Stomach (tissue), 4 donors: Measurements from ENCODE around the gene ACAT2.

Source experiments
- POLR2A ChIP-seq, 4 donors: fragments of 450-650 bp; IDR thresholded peaks; one replicate each; pipeline ENCODE4 v1.6.1; 2016; ENCODE audit warnings: antibody characterized with exemption in 4 of 4, control low read depth in 2 of 4, mild to moderate bottlenecking in 1 of 4, moderate library complexity in 1 of 4
- TF ChIP-seq, protein P1 (sequence below), 7 experiments: fragments of 450-650 bp in 4 of 7; fragments of 200-600 bp in 3 of 7; sonication (generic) in 3 of 7; IDR thresholded peaks; one replicate each; pipeline ENCODE4 v1.5.1; 2016 to 2019; ENCODE audit warnings: antibody characterized with exemption in 7 of 7, control low read depth in 2 of 7, mild to moderate bottlenecking in 1 of 7

DNA sequence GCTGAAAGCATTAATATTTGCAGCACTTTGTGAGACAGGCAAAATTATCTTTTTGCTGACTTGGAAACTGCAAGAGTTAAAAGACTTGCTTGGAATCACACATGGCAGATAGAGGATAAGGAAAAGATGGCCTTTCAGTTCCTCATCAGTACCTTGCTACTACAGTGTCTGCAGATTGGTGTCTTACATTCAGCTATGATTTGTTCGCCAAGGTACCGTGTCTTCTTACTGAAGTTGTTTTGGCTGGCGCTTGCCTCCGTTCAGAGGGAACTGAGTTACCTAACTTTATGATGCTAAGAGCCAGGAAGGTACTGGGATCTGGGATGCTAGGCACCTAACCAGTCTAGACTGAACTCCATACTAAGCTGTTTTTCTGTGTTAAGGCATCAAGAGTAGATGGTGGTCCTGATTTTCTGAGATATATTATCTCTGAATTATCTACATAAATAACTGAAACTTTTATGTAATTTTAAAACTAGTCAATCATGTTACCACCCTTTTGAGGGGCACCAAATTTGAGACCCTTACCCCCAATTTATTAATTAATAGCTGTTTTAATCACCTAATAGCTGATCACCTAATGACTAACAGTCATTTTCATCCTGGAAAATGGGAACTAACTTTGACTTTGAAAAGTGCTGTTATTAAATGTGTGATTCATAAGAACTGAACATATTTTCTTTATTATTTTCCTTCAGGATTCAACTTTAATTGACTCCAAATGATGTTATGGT lies 32.1 kb upstream of the ACAT2 start:
- no peak for TF ChIP-seq POLR2A (IDR thresholded peaks at IDR 0.05)
- TF ChIP-seq, protein P1, sequence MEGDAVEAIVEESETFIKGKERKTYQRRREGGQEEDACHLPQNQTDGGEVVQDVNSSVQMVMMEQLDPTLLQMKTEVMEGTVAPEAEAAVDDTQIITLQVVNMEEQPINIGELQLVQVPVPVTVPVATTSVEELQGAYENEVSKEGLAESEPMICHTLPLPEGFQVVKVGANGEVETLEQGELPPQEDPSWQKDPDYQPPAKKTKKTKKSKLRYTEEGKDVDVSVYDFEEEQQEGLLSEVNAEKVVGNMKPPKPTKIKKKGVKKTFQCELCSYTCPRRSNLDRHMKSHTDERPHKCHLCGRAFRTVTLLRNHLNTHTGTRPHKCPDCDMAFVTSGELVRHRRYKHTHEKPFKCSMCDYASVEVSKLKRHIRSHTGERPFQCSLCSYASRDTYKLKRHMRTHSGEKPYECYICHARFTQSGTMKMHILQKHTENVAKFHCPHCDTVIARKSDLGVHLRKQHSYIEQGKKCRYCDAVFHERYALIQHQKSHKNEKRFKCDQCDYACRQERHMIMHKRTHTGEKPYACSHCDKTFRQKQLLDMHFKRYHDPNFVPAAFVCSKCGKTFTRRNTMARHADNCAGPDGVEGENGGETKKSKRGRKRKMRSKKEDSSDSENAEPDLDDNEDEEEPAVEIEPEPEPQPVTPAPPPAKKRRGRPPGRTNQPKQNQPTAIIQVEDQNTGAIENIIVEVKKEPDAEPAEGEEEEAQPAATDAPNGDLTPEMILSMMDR (IDR thresholded peaks at IDR 0.05) = no peak
